ENCODE data around the gene RAB6B.

RAB6B gene

GRCh38 chr3:133901847-133902246 is 6.2 kb upstream of the RAB6B start:
- no peak for DNase-seq (ENCODE audit: extremely low read depth, low read depth)
- H3K4me3 ChIP-seq (replicated peaks; ENCODE audit: low read depth, low read length): no peak overlapping the region
- no peak for TF ChIP-seq CTCF (IDR thresholded peaks at IDR 0.05; ENCODE audit: low read depth, low read length, missing control alignments)

- H3K4me3 ChIP-seq (replicated peaks; ENCODE audit: low read depth, low read length): no peak overlapping the region
- no peak for DNase-seq (ENCODE audit: extremely low read depth, low read depth)
- TF ChIP-seq CTCF (IDR thresholded peaks at IDR 0.05; ENCODE audit: low read depth, low read length, missing control alignments): peak; percentile 9
Observed at GRCh38 chr3:133901083-133901482, 5.4 kb upstream of the RAB6B start.

GRCh38 chr3:133899311-133899710 is 3.6 kb upstream of the RAB6B start:
- no peak for TF ChIP-seq CTCF (IDR thresholded peaks at IDR 0.05; ENCODE audit: low read depth, low read length, missing control alignments)
- DNase-seq (ENCODE audit: extremely low read depth, low read depth): no peak
- H3K4me3 ChIP-seq (replicated peaks; ENCODE audit: low read depth, low read length): no peak overlapping the region

GRCh38 chr3:133897547-133897946 is 1.9 kb upstream of the RAB6B start:
- no peak for TF ChIP-seq CTCF (IDR thresholded peaks at IDR 0.05; ENCODE audit: low read depth, low read length, missing control alignments)
- no peak for DNase-seq (ENCODE audit: extremely low read depth, low read depth)
- no peak overlapping the region for H3K4me3 ChIP-seq (replicated peaks; ENCODE audit: low read depth, low read length)

- no peak for DNase-seq (ENCODE audit: extremely low read depth, low read depth)
- peak overlapping the region; percentile 48 for H3K4me3 ChIP-seq (replicated peaks; ENCODE audit: low read depth, low read length)
- no peak for TF ChIP-seq CTCF (IDR thresholded peaks at IDR 0.05; ENCODE audit: low read depth, low read length, missing control alignments)
Observed at GRCh38 chr3:133896002-133896761, 500 bp upstream of the RAB6B start.

GRCh38 chr3:133894353-133895207 is 1.1 kb downstream of the RAB6B start:
- H3K4me3 ChIP-seq (replicated peaks; ENCODE audit: low read depth, low read length): peak overlapping the region; percentile 48
- no peak for DNase-seq (ENCODE audit: extremely low read depth, low read depth)
- no peak for TF ChIP-seq CTCF (IDR thresholded peaks at IDR 0.05; ENCODE audit: low read depth, low read length, missing control alignments)

Measured in HFF-Myc (cell line).